Ishikawa (cell line): ENCODE measurements around the gene IL5RA.

Experiments
- CEBPB ChIP-seq: IDR thresholded peaks from 2 replicates; pipeline ENCODE4 v1.6.1; 2012
- CREB1 ChIP-seq: IDR thresholded peaks from 2 replicates; pipeline ENCODE4 v1.6.1; 2012; ENCODE audit warnings: low read depth
- EGR1 ChIP-seq: IDR thresholded peaks from 2 replicates; pipeline ENCODE4 v1.6.1; 2012
- EP300 ChIP-seq: IDR thresholded peaks from 2 replicates; pipeline ENCODE4 v1.6.1; 2012; ENCODE audit warnings: borderline replicate concordance
- FOXM1 ChIP-seq: IDR thresholded peaks from 2 replicates; pipeline ENCODE4 v1.6.1; 2012; ENCODE audit warnings: low read depth, borderline replicate concordance
- MAX ChIP-seq: IDR thresholded peaks from 2 replicates; pipeline ENCODE4 v1.6.1; 2012
- NFIC ChIP-seq: IDR thresholded peaks from 2 replicates; pipeline ENCODE4 v1.6.1; 2012
- RAD21 ChIP-seq: IDR thresholded peaks from 2 replicates; pipeline ENCODE4 v1.6.1; 2012; ENCODE audit warnings: low read depth
- REST ChIP-seq: IDR thresholded peaks from 2 replicates; pipeline ENCODE4 v1.6.1; 2012; ENCODE audit warnings: low read depth, mild to moderate bottlenecking
- TAF1 ChIP-seq: IDR thresholded peaks from 2 replicates; pipeline ENCODE4 v1.6.1; 2012; ENCODE audit warnings: low read depth, mild to moderate bottlenecking
- TCF12 ChIP-seq: IDR thresholded peaks from 2 replicates; pipeline ENCODE4 v1.6.1; 2012; ENCODE audit warnings: low read depth
- TEAD4 ChIP-seq: IDR thresholded peaks from 2 replicates; pipeline ENCODE4 v1.6.1; 2012
- USF1 ChIP-seq: IDR thresholded peaks from 2 replicates; pipeline ENCODE4 v1.6.1; 2012
- YY1 ChIP-seq: IDR thresholded peaks from 2 replicates; pipeline ENCODE4 v1.6.1; 2012; ENCODE audit warnings: low read depth
- ZBTB7A ChIP-seq: IDR thresholded peaks from 2 replicates; pipeline ENCODE4 v1.6.1; 2012; ENCODE audit warnings: low read depth

The IL5RA gene

GRCh38 chr3:3085782-3086181 is 24.4 kb downstream of the IL5RA start:
- no peak for TF ChIP-seq TAF1
- TF ChIP-seq TEAD4, result no peak
- no peak for TF ChIP-seq FOXM1
- TF ChIP-seq USF1, result no peak
- no peak for TF ChIP-seq ZBTB7A
- TF ChIP-seq REST, result no peak
- no peak for TF ChIP-seq EGR1
- TF ChIP-seq NFIC, result no peak
- TF ChIP-seq MAX, result no peak
- TF ChIP-seq CEBPB, result no peak
- no peak for TF ChIP-seq CREB1
- TF ChIP-seq YY1, result no peak
- TF ChIP-seq EP300, result no peak
- TF ChIP-seq TCF12, result no peak

- TF ChIP-seq RAD21, result no peak
Observed at GRCh38 chr3:3084890-3085289, 25.3 kb downstream of the IL5RA start.

- TF ChIP-seq USF1, result no peak
- no peak for TF ChIP-seq RAD21
- TF ChIP-seq TAF1, result no peak
Observed at GRCh38 chr3:3082234-3082924, 27.8 kb downstream of the IL5RA start.

- TF ChIP-seq TAF1 (no peak), FOXM1 (no peak), NFIC (no peak), USF1 (no peak)
Observed at GRCh38 chr3:3081381-3082233, 28.6 kb downstream of the IL5RA start.

GRCh38 chr3:3080309-3080708 is 29.9 kb downstream of the IL5RA start:
- TF ChIP-seq USF1, result no peak
- TF ChIP-seq MAX, result no peak
- TF ChIP-seq FOXM1, result no peak
- no peak for TF ChIP-seq CEBPB
- TF ChIP-seq EGR1, result no peak
- no peak for TF ChIP-seq YY1
- no peak for TF ChIP-seq NFIC
- no peak for TF ChIP-seq EP300
- no peak for TF ChIP-seq RAD21
- no peak for TF ChIP-seq REST
